A549 (cell line): Measurements from ENCODE around the gene ANO6. TPM values are rescaled to one million over a fixed set of nuclear protein-coding genes. Genes with fewer than 3 reads are reported as not detected.

Experiments used
- ATAC-seq, 2 experiments: fragments of 200-7000 bp in 1 of 2; fragments of >200 bp in 1 of 2; cut with Nextera tagmentation in 1 of 2; cut with Tn5 transposase in 1 of 2; 3 replicates each; pipeline versions ENCODE4 v1.8.0 to v1.9.1; 2018 to 2020; ENCODE audit warnings: mild to moderate bottlenecking in 1 of 2, moderate library complexity in 1 of 2
- CTCF ChIA-PET: fragments of 300-600 bp; sonication (Branson Sonifier 250); formaldehyde crosslinking; extraction: SDS; loops from one replicate; lab custom pipeline; 2021; ENCODE audit warnings: antibody characterized with exemption, inconsistent platforms; lab: Yijun Ruan, JAX
- POLR2A ChIA-PET: fragments of 350-600 bp; formaldehyde crosslinking; extraction: SDS; loops from one replicate; lab custom pipeline; 2021; ENCODE audit warnings: antibody characterized with exemption, inconsistent platforms; lab: Yijun Ruan, JAX
- DNase-seq, 2 experiments: peaks; one replicate each; pipeline versions ENCODE4 v3.0.0 to v3.0.0-alpha.2; 2011 to 2016; ENCODE audit warnings: low read depth in 1 of 2, low spot score in 1 of 2
- FAIRE-seq: peaks from 2 replicates; lab custom pipeline; 2011; peaks lifted over from hg19 to GRCh38; lab: Jason Lieb, UNC
- H3K27ac ChIP-seq, 2 experiments: fragments of >200 bp; sonication (Bioruptor Twin); formaldehyde crosslinking; 3 replicates each; pipeline ENCODE4 v1.5.1; 2016 to 2017
- H3K4me1 ChIP-seq: fragments of >200 bp; sonication (Bioruptor Twin); formaldehyde crosslinking; 3 replicates; pipeline ENCODE4 v1.6.1; 2016
- H3K4me2 ChIP-seq: fragments of >200 bp; sonication (Bioruptor Twin); formaldehyde crosslinking; 3 replicates; pipeline ENCODE4 v1.6.1; 2016
- H3K4me3 ChIP-seq: fragments of >200 bp; sonication (Bioruptor Twin); formaldehyde crosslinking; 3 replicates; pipeline ENCODE4 v1.5.1; 2016
- H3K9me3 ChIP-seq: fragments of >200 bp; sonication (Bioruptor Twin); formaldehyde crosslinking; 3 replicates; pipeline ENCODE4 v1.6.1; 2016
- BHLHE40 ChIP-seq: IDR thresholded peaks from 2 replicates; pipeline ENCODE4 v1.6.1; 2012; ENCODE audit warnings: low read depth, low read length, inconsistent platforms
- CBX2 ChIP-seq: fragments of 200-600 bp; sonication (generic); IDR thresholded peaks from 2 replicates; pipeline ENCODE4 v1.6.1; 2016; ENCODE audit warnings: low read depth, mild to moderate bottlenecking, borderline replicate concordance
- EHMT2 ChIP-seq: fragments of 200-600 bp; sonication (generic); IDR thresholded peaks from 2 replicates; pipeline ENCODE4 v1.6.1; 2016; ENCODE audit warnings: antibody characterized with exemption, low read depth, mild to moderate bottlenecking, moderate library complexity
- EP300 ChIP-seq, 2 experiments: fragments of >200 bp; sonication (Bioruptor Twin); formaldehyde crosslinking; IDR thresholded peaks; 2 replicates in 1 of 2; 3 replicates in 1 of 2; pipeline ENCODE4 v1.6.1; 2016 to 2017
- FOSL2 ChIP-seq, 2 experiments: fragments of 450-650 bp in 1 of 2; fragments of >200 bp in 1 of 2; sonication (Bioruptor Twin) in 1 of 2; formaldehyde crosslinking; IDR thresholded peaks; 2 replicates each; pipeline versions ENCODE4 v1.5.0 to v1.6.1; 2016 to 2020; ENCODE audit warnings: mild to moderate bottlenecking in 1 of 2, moderate library complexity in 1 of 2
- HOXA7 ChIP-seq: fragments of 250-450 bp; sonication (Bioruptor Pico); IDR thresholded peaks from 2 replicates; pipeline ENCODE4 v1.5.0; 2020; ENCODE audit warnings: mild to moderate bottlenecking, moderate library complexity
- JUNB ChIP-seq: fragments of >200 bp; sonication (Bioruptor Twin); formaldehyde crosslinking; IDR thresholded peaks from 2 replicates; pipeline ENCODE4 v1.6.1; 2016
- KDM1A ChIP-seq: fragments of 200-600 bp; sonication (generic); IDR thresholded peaks from 2 replicates; pipeline ENCODE4 v1.6.1; 2016; ENCODE audit warnings: low read depth, mild to moderate bottlenecking
- MYC ChIP-seq: IDR thresholded peaks from 2 replicates; pipeline ENCODE4 v1.6.1; 2012; ENCODE audit warnings: mild to moderate bottlenecking, inconsistent platforms, low read length, improper control_type of control experiment, borderline replicate concordance
- NR3C1 ChIP-seq: fragments of >200 bp; sonication (Bioruptor Twin); formaldehyde crosslinking; IDR thresholded peaks from 3 replicates; pipeline ENCODE4 v1.6.1; 2017
- POLR2AphosphoS2 ChIP-seq: conservative IDR thresholded peaks from 2 replicates; pipeline ENCODE4 v1.6.1; 2012; ENCODE audit warnings: low read length, improper control_type of control experiment, inconsistent platforms
- RAD21 ChIP-seq, 2 experiments: fragments of >200 bp in 1 of 2; sonication (Bioruptor Twin) in 1 of 2; formaldehyde crosslinking in 1 of 2; IDR thresholded peaks in 1 of 2; conservative IDR thresholded peaks in 1 of 2; 2 replicates in 1 of 2; 3 replicates in 1 of 2; pipeline ENCODE4 v1.6.1; 2012 to 2018; ENCODE audit warnings: inconsistent platforms in 1 of 2
- RARB ChIP-seq: fragments of 250-450 bp; sonication (Bioruptor Pico); IDR thresholded peaks from 2 replicates; pipeline ENCODE4 v1.8.0; 2021; ENCODE audit warnings: mild to moderate bottlenecking, moderate library complexity
- SMC3 ChIP-seq: fragments of >200 bp; sonication (Bioruptor Twin); formaldehyde crosslinking; IDR thresholded peaks from 3 replicates; pipeline ENCODE4 v1.6.1; 2018; ENCODE audit warnings: inconsistent platforms
- ZC3H11A ChIP-seq: fragments of 450-650 bp; IDR thresholded peaks from 2 replicates; pipeline ENCODE4 v1.6.1; 2014; ENCODE audit warnings: antibody characterized with exemption, mild to moderate bottlenecking
- ZNF302 ChIP-seq: fragments of 250-450 bp; sonication (Bioruptor Pico); IDR thresholded peaks from 2 replicates; pipeline ENCODE4 v1.9.0; 2021; ENCODE audit warnings: inconsistent platforms, mild to moderate bottlenecking, moderate library complexity
- WGBS: methylation state at CpG from one replicate; pipeline ENCODE4 v1.1.6; 2017; ENCODE audit errors: missing lambda C conversion rate; 5-methylcytosine and 5-hydroxymethylcytosine counted together
- polyA plus RNA-seq, 4 experiments: library from polyadenylated mRNA; depleted of rRNA in 3 of 4; stranded (reverse); fragments of >200 nt; fragmentation: RNase III in 1 of 4; extraction: RNeasy Plus Mini Kit Qiagen cat#74134 plus additional on column Dnase treatment in 1 of 4; gene quantifications; 2 replicates in 3 of 4; 3 replicates in 1 of 4; pipeline ENCODE4 v1.2.3, GENCODE V29; 2011 to 2017
- TF ChIP-seq, protein P1 (sequence below): fragments of >200 bp; sonication (Bioruptor Twin); formaldehyde crosslinking; IDR thresholded peaks from 2 replicates; pipeline ENCODE4 v1.6.1; 2016
- TF ChIP-seq, protein P2 (sequence below): fragments of 150-350 bp; IDR thresholded peaks from 2 replicates; pipeline ENCODE4 v1.6.1; 2014; ENCODE audit warnings: low read depth, mild to moderate bottlenecking, low read length
- TF ChIP-seq, protein P3 (sequence below): IDR thresholded peaks from 2 replicates; pipeline ENCODE4 v1.6.1; 2012
- TF ChIP-seq, protein P4 (sequence below): fragments of 200-600 bp; sonication (generic); IDR thresholded peaks from 2 replicates; pipeline ENCODE4 v1.6.1; 2016; ENCODE audit warnings: antibody characterized with exemption, mild to moderate bottlenecking, moderate library complexity
- TF ChIP-seq, protein P5 (sequence below): fragments of 450-650 bp; IDR thresholded peaks from 2 replicates; pipeline ENCODE4 v1.6.1; 2014; ENCODE audit warnings: antibody characterized with exemption
- TF ChIP-seq, protein P6 (sequence below): fragments of 250-450 bp; sonication (Bioruptor Pico); IDR thresholded peaks from 2 replicates; pipeline ENCODE4 v1.5.0; 2021; ENCODE audit warnings: mild to moderate bottlenecking, moderate library complexity, borderline replicate concordance
- TF ChIP-seq, protein P7 (sequence below): IDR thresholded peaks from 2 replicates; pipeline ENCODE4 v1.6.1; 2012; ENCODE audit warnings: low read depth, borderline replicate concordance

Gene ANO6
- polyA plus RNA-seq, 2 of the 4 experiments (the other 2 are of a cell fraction) = 41.7 to 80.0 TPM

DNA sequence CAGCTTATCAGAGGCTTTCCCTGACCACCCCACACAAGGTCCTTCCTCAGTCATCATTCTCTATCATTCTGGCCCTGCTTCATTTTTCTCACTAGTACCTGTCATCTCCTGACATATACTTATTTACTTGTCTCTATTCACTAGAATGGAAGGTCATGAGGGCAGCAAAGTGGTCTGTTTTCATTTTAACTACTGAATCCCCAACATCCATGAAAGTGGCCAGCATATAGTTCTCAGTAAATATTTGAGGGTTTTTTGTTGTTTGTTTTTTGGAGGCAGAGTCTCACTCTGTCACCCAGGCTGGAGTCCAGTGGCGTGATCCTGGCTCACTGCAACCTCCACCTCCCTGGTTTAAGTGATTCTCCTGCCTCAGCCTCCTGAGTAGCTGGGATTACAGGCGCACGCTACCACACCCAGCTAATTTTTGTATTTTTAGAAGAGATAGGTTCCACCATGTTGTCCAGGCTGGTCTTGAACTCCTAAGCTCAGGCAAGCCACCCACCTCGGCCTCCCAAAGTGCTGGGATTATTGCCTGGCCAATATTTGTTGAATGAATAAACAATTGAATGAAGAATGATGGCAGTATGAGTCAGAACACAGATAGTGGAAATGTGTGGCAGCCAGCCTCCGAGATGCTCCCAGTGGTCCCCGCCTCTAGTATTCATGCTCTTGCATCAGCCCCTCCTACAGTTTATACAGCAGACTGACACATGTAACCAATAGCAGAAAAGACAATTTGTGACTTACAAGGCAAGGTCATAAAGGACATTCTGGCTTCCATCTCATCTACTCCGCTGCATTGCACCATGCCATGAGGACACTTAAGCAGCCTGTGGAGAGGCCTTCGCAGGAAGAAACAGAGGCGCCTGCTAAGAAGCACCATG lies 7.0 kb upstream of the ANO6 start:
- H3K4me2 ChIP-seq = peak overlapping the region; percentile 3; the same call in 1 of the 3 replicates
- no peaks in the 10 kb centered on the region for H3K9me3 ChIP-seq
- H3K27ac ChIP-seq = peak overlapping the region in 1 of 2 experiments; percentile 47; a peak in 2 of 6 replicates
- ATAC-seq (peak; percentile 78 to 84; a peak in 5 of 6 replicates), FAIRE-seq (no peak), DNase-seq (peak in 1 of 2 experiments; percentile 61)
- 71% methylated on average over 9 of the region's 9 CpGs for WGBS
- no peak overlapping the region for H3K4me3 ChIP-seq
- CTCF ChIA-PET = interaction anchor here (1.1 kb wide), 1 partner anchor 10 kb away, joined by 4 read pairs; no protein-coding TSS in a partner anchor
- H3K4me1 ChIP-seq = peaks cover 8% of the 10 kb centered on the region; the same call in 2 of the 3 replicates
- POLR2A ChIA-PET = no interaction called here
- TF ChIP-seq, protein P1, sequence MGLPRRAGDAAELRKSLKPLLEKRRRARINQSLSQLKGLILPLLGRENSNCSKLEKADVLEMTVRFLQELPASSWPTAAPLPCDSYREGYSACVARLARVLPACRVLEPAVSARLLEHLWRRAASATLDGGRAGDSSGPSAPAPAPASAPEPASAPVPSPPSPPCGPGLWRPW = no peak
- TF ChIP-seq FOSL2 (IDR thresholded peaks at IDR 0.05) (peak; percentile 17; the same call in 1 of the 2 replicates), FOSL2 (CRISPR knock-in tag; IDR thresholded peaks at IDR 0.05) (no peak), JUNB (0 out of 2 replicates have a peak, but pooled peaks have one; percentile 21), EP300 (IDR thresholded peaks at IDR 0.05) (no peak)
- TF ChIP-seq, protein P2, sequence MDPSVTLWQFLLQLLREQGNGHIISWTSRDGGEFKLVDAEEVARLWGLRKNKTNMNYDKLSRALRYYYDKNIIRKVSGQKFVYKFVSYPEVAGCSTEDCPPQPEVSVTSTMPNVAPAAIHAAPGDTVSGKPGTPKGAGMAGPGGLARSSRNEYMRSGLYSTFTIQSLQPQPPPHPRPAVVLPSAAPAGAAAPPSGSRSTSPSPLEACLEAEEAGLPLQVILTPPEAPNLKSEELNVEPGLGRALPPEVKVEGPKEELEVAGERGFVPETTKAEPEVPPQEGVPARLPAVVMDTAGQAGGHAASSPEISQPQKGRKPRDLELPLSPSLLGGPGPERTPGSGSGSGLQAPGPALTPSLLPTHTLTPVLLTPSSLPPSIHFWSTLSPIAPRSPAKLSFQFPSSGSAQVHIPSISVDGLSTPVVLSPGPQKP = no peak
- TF ChIP-seq, all 56 proteins: peak for 2

DNA sequence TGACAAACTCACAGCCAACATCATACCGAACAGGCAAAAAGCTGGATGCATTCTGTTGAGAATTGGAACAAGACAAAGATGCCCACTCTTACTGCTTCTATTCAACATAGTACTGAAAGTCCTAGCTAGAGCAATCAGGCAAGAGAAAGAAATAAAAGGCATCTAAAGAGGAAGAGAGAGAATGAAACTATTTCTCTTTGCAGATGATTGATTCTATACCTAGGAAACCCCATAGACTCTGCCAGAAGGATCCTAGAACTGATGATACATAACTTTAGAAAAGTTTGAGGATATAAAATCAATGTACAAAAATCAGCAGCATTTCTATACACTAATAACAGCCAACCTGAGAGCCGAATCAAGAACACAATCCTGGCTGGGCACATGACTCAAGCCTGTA lies 6.1 kb upstream of the ANO6 start:
- CTCF ChIA-PET = interaction anchor here (1.1 to 1.2 kb wide), 2 partner anchors 11 to 26 kb away, joined by 3 to 4 read pairs; no protein-coding TSS in a partner anchor

DNA sequence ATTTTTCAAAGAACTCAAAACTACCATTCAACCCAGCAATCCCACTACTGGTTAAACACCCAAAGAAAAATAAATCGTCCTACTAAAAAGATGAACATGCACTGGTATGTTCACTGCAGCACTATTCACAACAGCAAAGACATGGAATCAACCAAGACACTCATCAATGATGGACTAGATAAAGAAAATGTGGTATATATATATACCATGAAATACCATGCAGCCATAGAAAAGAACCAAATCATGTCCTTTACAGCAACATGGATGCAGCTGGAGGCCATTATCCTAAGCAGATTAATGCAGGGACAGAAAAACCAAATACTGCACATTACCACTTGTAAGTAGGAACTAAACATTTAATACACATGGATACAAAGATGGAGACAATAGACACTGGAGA lies 3.8 kb upstream of the ANO6 start:
- Histone ChIP-seq H3K27ac (no peak overlapping the region), H3K4me1 (peaks cover 14% of the 10 kb centered on the region; the same call in 2 of the 3 replicates), H3K4me3 (no peak overlapping the region), H3K9me3 (no peaks in the 10 kb centered on the region), H3K4me2 (no peak overlapping the region)
- FAIRE-seq (no peak), ATAC-seq (no peak), DNase-seq (no peak)
- 91% methylated on average over 1 of the region's 1 CpG for WGBS
- ChIA-PET CTCF (interaction anchor here (1.0 to 5.2 kb wide), 2 partner anchors 22 to 57 kb away, joined by 3 to 31 read pairs; no protein-coding TSS in a partner anchor), POLR2A (interaction anchor here (0.5 kb wide), 1 partner anchor 195 kb away, joined by 5 read pairs; no protein-coding TSS in a partner anchor)
- no peak for TF ChIP-seq BHLHE40
- no peak for TF ChIP-seq POLR2AphosphoS2
- TF ChIP-seq, protein P3, sequence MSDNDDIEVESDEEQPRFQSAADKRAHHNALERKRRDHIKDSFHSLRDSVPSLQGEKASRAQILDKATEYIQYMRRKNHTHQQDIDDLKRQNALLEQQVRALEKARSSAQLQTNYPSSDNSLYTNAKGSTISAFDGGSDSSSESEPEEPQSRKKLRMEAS = no peak
- no peak for TF ChIP-seq EHMT2
- TF ChIP-seq MYC = no peak
- TF ChIP-seq, protein P4, sequence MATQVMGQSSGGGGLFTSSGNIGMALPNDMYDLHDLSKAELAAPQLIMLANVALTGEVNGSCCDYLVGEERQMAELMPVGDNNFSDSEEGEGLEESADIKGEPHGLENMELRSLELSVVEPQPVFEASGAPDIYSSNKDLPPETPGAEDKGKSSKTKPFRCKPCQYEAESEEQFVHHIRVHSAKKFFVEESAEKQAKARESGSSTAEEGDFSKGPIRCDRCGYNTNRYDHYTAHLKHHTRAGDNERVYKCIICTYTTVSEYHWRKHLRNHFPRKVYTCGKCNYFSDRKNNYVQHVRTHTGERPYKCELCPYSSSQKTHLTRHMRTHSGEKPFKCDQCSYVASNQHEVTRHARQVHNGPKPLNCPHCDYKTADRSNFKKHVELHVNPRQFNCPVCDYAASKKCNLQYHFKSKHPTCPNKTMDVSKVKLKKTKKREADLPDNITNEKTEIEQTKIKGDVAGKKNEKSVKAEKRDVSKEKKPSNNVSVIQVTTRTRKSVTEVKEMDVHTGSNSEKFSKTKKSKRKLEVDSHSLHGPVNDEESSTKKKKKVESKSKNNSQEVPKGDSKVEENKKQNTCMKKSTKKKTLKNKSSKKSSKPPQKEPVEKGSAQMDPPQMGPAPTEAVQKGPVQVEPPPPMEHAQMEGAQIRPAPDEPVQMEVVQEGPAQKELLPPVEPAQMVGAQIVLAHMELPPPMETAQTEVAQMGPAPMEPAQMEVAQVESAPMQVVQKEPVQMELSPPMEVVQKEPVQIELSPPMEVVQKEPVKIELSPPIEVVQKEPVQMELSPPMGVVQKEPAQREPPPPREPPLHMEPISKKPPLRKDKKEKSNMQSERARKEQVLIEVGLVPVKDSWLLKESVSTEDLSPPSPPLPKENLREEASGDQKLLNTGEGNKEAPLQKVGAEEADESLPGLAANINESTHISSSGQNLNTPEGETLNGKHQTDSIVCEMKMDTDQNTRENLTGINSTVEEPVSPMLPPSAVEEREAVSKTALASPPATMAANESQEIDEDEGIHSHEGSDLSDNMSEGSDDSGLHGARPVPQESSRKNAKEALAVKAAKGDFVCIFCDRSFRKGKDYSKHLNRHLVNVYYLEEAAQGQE = no peak
- TF ChIP-seq, protein P5, sequence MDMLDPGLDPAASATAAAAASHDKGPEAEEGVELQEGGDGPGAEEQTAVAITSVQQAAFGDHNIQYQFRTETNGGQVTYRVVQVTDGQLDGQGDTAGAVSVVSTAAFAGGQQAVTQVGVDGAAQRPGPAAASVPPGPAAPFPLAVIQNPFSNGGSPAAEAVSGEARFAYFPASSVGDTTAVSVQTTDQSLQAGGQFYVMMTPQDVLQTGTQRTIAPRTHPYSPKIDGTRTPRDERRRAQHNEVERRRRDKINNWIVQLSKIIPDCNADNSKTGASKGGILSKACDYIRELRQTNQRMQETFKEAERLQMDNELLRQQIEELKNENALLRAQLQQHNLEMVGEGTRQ = no peak
- TF ChIP-seq RAD21 (conservative IDR thresholded peaks at IDR 0.05 in 1 of 2, IDR thresholded peaks at IDR 0.05 in 1 of 2) = no peak
- TF ChIP-seq ZC3H11A = no peak

More for the DNA sequence above, 6.1 kb upstream of the ANO6 start:
- WGBS = 93% methylated on average over 2 of the region's 2 CpGs
- Histone ChIP-seq H3K4me2 (no peak overlapping the region), H3K4me3 (no peak overlapping the region), H3K27ac (no peak overlapping the region; a peak in 1 of 6 replicates), H3K9me3 (no peaks in the 10 kb centered on the region), H3K4me1 (peaks cover 14% of the 10 kb centered on the region; the same call in 2 of the 3 replicates)
- POLR2A ChIA-PET = no interaction called here
- FAIRE-seq (no peak), DNase-seq (no peak)
- no peak for TF ChIP-seq CBX2
- no peak for TF ChIP-seq RARB (CRISPR knock-in tag)
- no peak for TF ChIP-seq HOXA7
- TF ChIP-seq EHMT2 = no peak
- TF ChIP-seq KDM1A = no peak
- TF ChIP-seq, protein P6, sequence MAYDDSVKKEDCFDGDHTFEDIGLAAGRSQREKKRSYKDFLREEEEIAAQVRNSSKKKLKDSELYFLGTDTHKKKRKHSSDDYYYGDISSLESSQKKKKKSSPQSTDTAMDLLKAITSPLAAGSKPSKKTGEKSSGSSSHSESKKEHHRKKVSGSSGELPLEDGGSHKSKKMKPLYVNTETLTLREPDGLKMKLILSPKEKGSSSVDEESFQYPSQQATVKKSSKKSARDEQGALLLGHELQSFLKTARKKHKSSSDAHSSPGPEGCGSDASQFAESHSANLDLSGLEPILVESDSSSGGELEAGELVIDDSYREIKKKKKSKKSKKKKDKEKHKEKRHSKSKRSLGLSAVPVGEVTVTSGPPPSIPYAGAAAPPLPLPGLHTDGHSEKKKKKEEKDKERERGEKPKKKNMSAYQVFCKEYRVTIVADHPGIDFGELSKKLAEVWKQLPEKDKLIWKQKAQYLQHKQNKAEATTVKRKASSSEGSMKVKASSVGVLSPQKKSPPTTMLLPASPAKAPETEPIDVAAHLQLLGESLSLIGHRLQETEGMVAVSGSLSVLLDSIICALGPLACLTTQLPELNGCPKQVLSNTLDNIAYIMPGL (CRISPR knock-in tag) = no peak
- TF ChIP-seq, protein P7, sequence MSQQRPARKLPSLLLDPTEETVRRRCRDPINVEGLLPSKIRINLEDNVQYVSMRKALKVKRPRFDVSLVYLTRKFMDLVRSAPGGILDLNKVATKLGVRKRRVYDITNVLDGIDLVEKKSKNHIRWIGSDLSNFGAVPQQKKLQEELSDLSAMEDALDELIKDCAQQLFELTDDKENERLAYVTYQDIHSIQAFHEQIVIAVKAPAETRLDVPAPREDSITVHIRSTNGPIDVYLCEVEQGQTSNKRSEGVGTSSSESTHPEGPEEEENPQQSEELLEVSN = no peak
- no peak for TF ChIP-seq ZNF302
- no peak for TF ChIP-seq SMC3
- no peak for TF ChIP-seq NR3C1
- no peak for TF ChIP-seq POLR2AphosphoS2
- TF ChIP-seq, all 56 proteins: peak for 0
- ATAC-seq = no peak
